K562 (cell line): ENCODE results near the gene SLC22A3.

Experiments
- CBX2 ChIP-seq: fragments of 200-600 bp; sonication (generic); IDR thresholded peaks from one replicate; pipeline ENCODE4 v1.6.1; 2012; ENCODE audit warnings: mild to moderate bottlenecking, low read length, inconsistent platforms; ENCODE audit not compliant: insufficient read depth, poor library complexity, severe bottlenecking
- CTCF ChIP-seq, 3 experiments: IDR thresholded peaks in 2 of 3; conservative IDR thresholded peaks in 1 of 3; 2 replicates each; pipeline ENCODE4 v1.5.1; 2011 to 2012; ENCODE audit warnings: low read length in 3 of 3, mild to moderate bottlenecking in 3 of 3, control low read depth in 2 of 3, improper control_type of control experiment in 1 of 3, inconsistent platforms in 1 of 3, low read depth in 1 of 3, mixed read lengths in 1 of 3, moderate library complexity in 1 of 3; ENCODE audit not compliant: insufficient read depth in 2 of 3
- ELF4 ChIP-seq: fragments of 450-650 bp; formaldehyde crosslinking; IDR thresholded peaks from 2 replicates; pipeline ENCODE4 v1.4.0; 2022; ENCODE audit warnings: missing genetic modification characterization
- ETV1 ChIP-seq: fragments of 450-650 bp; conservative IDR thresholded peaks from 2 replicates; pipeline ENCODE4 v1.6.1; 2016; ENCODE audit warnings: missing genetic modification characterization, control low read depth, low read depth, missing compliant biosample characterization
- MAX ChIP-seq: sonication (generic); formaldehyde crosslinking; IDR thresholded peaks from 2 replicates; pipeline ENCODE4 v1.9.0; 2022; ENCODE audit warnings: mild to moderate bottlenecking, missing genetic modification reagents
- POLR2A ChIP-seq: fragments of 450-650 bp; conservative IDR thresholded peaks from 2 replicates; pipeline ENCODE4 v1.6.1; 2016
- SMAD2 ChIP-seq: fragments of 150-350 bp; IDR thresholded peaks from 2 replicates; pipeline ENCODE4 v1.6.1; 2014; ENCODE audit warnings: low read depth, mild to moderate bottlenecking, low read length
- VEZF1 ChIP-seq: fragments of 200-800 bp; sonication (Bioruptor generic); IDR thresholded peaks from 2 replicates; pipeline ENCODE4 v1.6.1; 2017; ENCODE audit warnings: missing genetic modification characterization, missing compliant biosample characterization
- ZKSCAN1 ChIP-seq: fragments of 150-350 bp; IDR thresholded peaks from 2 replicates; pipeline ENCODE4 v1.6.1; 2016; ENCODE audit warnings: low read depth, low read length
- ZNF121 ChIP-seq: sonication (generic); formaldehyde crosslinking; conservative IDR thresholded peaks from 2 replicates; pipeline ENCODE4 v1.8.0; 2022; ENCODE audit warnings: missing genetic modification reagents

- TF ChIP-seq MAX (CRISPR knock-in tag) (no peak), ETV1 (tag) (no peak), ZKSCAN1 (no peak), VEZF1 (CRISPR knock-in tag) (no peak), CBX2 (no peak), SMAD2 (no peak), ELF4 (CRISPR knock-in tag) (no peak), ZNF121 (CRISPR knock-in tag) (no peak), CTCF (IDR thresholded peaks at IDR 0.05 in 2 of 3, conservative IDR thresholded peaks at IDR 0.05 in 1 of 3; ENCODE audit: insufficient read depth in 2 of 3, low read depth in 1 of 3, low read length in 3 of 3) (no peak), POLR2A (no peak)
Measured at GRCh38 chr6:160435935-160436334, 87.8 kb downstream of the SLC22A3 start.
